ENCODE measurements around the gene LCN10. TPM values are rescaled to one million over a fixed set of nuclear protein-coding genes. Genes with fewer than 3 reads are reported as not detected.

Gene LCN10
- total RNA-seq, 1 experiment from 2014 or later = 1.5 TPM

- no peak overlapping the region for H3K23ac ChIP-seq (ENCODE audit: insufficient read length, low read depth, low read length)
- H3K18ac ChIP-seq (ENCODE audit: insufficient read length, low read depth, low read length) = no peak overlapping the region
- H3K27ac ChIP-seq (ENCODE audit: insufficient read length, low read depth, low read length) = no peak overlapping the region
- no peak overlapping the region for H3K27ac Mint-ChIP-seq
- no peaks in the 10 kb centered on the region for H3K36me3 Mint-ChIP-seq (ENCODE audit: insufficient read depth in 1 of 3, low read depth in 3 of 3)
- no peaks in the 10 kb centered on the region for H3K27me3 ChIP-seq (ENCODE audit: insufficient read depth, low read length)
- H3T11ph ChIP-seq (ENCODE audit: low read length) = no peak overlapping the region
- H2BK15ac ChIP-seq (ENCODE audit: low read depth, low read length) = no peak overlapping the region
- H3K23me2 ChIP-seq (ENCODE audit: insufficient read length, low read depth, low read length, poor library complexity, severe bottlenecking) = peaks cover 3% of the 10 kb centered on the region
- no peak overlapping the region for H3K9ac ChIP-seq (ENCODE audit: extremely low read depth, insufficient read length, low read length)
- no peak overlapping the region for H4K5ac ChIP-seq (ENCODE audit: insufficient read length, low read depth, low read length)
- no peaks in the 10 kb centered on the region for H3K9me3 Mint-ChIP-seq
- no peak overlapping the region for H2AFZ ChIP-seq (ENCODE audit: low read length)
- no peak overlapping the region for H2BK5ac ChIP-seq (ENCODE audit: insufficient read length, low read length)
- no peak overlapping the region for H3K14ac ChIP-seq (ENCODE audit: insufficient read depth, low read length)
- H3K4ac ChIP-seq (ENCODE audit: low read depth, low read length) = no peak overlapping the region
- H3K4me1 ChIP-seq (ENCODE audit: insufficient read depth, low read length) = no peaks in the 10 kb centered on the region
- no peaks in the 10 kb centered on the region for H3K79me1 ChIP-seq (ENCODE audit: insufficient read depth, low read depth, low read length, poor library complexity, severe bottlenecking)
- WGBS (ENCODE audit: extremely low coverage, insufficient read length, low lambda C conversion rate) = no CpG with 5 or more reads among the region's 29 CpGs
- H3K27me3 Mint-ChIP-seq (ENCODE audit: low read depth) = peaks cover 24% of the 10 kb centered on the region
- H4K91ac ChIP-seq (ENCODE audit: insufficient read length, low read depth, low read length) = no peak overlapping the region
- H3K4me1 Mint-ChIP-seq = peaks cover 4 to 21% of the 10 kb centered on the region in 2 experiments
- H3K79me2 ChIP-seq (ENCODE audit: insufficient read depth, low read length) = no peaks in the 10 kb centered on the region
- H4K8ac ChIP-seq (replicated peaks; ENCODE audit: insufficient read length, low read depth, low read length) = no peak overlapping the region
- H3K56ac ChIP-seq (ENCODE audit: insufficient read length, low read depth, low read length) = no peak overlapping the region
- no peak overlapping the region for H2BK12ac ChIP-seq (ENCODE audit: insufficient read length, low read depth, low read length)
- no peak overlapping the region for H3K4me2 ChIP-seq (ENCODE audit: insufficient read depth, insufficient read length, low read length)
- DNase-seq = no peak
- H3K4me3 Mint-ChIP-seq = no peak overlapping the region
- TF ChIP-seq CTCF (conservative IDR thresholded peaks at IDR 0.05) = no peak
- no peaks in the 10 kb centered on the region for H4K20me1 ChIP-seq (ENCODE audit: control insufficient read depth, insufficient read depth, insufficient read length)
- H2AK5ac ChIP-seq (ENCODE audit: insufficient read length, low read length) = no peak overlapping the region
- no peak overlapping the region for H2BK20ac ChIP-seq (ENCODE audit: low read depth, low read length, poor library complexity, severe bottlenecking)
- no peaks in the 10 kb centered on the region for H3K9me3 ChIP-seq (ENCODE audit: control insufficient read depth, low read depth, low read length)
- no peak overlapping the region for H2BK120ac ChIP-seq (ENCODE audit: low read depth, low read length, poor library complexity, severe bottlenecking)
These were observed 51.2 kb downstream of the LCN10 start for GRCh38 chr9:136691316-136692184.
